G401.6 (cell line): ENCODE data around the gene HDHD5.
"Not testable (repeated sequence)": the region's sequence is repeated elsewhere in the genome, so short reads cannot be mapped to it uniquely, and the experiment has no call there.

Experiments
- FAIRE-seq: peaks from 2 replicates; lab custom pipeline; 2012; peaks lifted over from hg19 to GRCh38; lab: Jason Lieb, UNC

The HDHD5 gene

GRCh38 chr22:17155941-17156340 is 3.1 kb downstream of the HDHD5 start:
- FAIRE-seq: no peak

GRCh38 chr22:17152971-17153370 is 6.1 kb downstream of the HDHD5 start:
- FAIRE-seq: no peak

- no peak for FAIRE-seq
Measured at GRCh38 chr22:17152340-17152739, 6.7 kb downstream of the HDHD5 start.

- FAIRE-seq: no peak
Measured at GRCh38 chr22:17149076-17149815, 9.8 kb downstream of the HDHD5 start.

- not testable (repeated sequence) for FAIRE-seq
Measured at GRCh38 chr22:17147458-17147857, 11.6 kb downstream of the HDHD5 start.

- no peak for FAIRE-seq
Measured at GRCh38 chr22:17145021-17145680, 13.9 kb downstream of the HDHD5 start.

GRCh38 chr22:17143826-17144225 is 15.3 kb downstream of the HDHD5 start:
- no peak for FAIRE-seq

GRCh38 chr22:17143101-17143500 is 16.0 kb downstream of the HDHD5 start:
- no peak for FAIRE-seq

- no peak for FAIRE-seq
Measured at GRCh38 chr22:17140826-17141766, 18.0 kb downstream of the HDHD5 start.

GRCh38 chr22:17140022-17140421 is 19.1 kb downstream of the HDHD5 start:
- FAIRE-seq: no peak

GRCh38 chr22:17138513-17138912 is 20.6 kb downstream of the HDHD5 start:
- no peak for FAIRE-seq

GRCh38 chr22:17137861-17138425 is 21.1 kb downstream of the HDHD5 start:
- FAIRE-seq: no peak

GRCh38 chr22:17137170-17137569 is 21.9 kb downstream of the HDHD5 start:
- FAIRE-seq: no peak

GRCh38 chr22:17135153-17135760 is 23.8 kb downstream of the HDHD5 start:
- FAIRE-seq: no peak

GRCh38 chr22:17133137-17133536 is 25.9 kb downstream of the HDHD5 start:
- no peak for FAIRE-seq

- FAIRE-seq: no peak
Measured at GRCh38 chr22:17132112-17132511, 27.0 kb downstream of the HDHD5 start.

GRCh38 chr22:17131686-17132085 is 27.4 kb downstream of the HDHD5 start:
- no peak for FAIRE-seq

- FAIRE-seq: no peak
Measured at GRCh38 chr22:17130199-17130598, 28.9 kb downstream of the HDHD5 start.

- no peak for FAIRE-seq
Measured at GRCh38 chr22:17121233-17122195, 37.6 kb downstream of the HDHD5 start, which contains the start of gene TMEM121B. TSS of gene TMEM121B (minus strand) at chr22:17121360. CDS start at chr22:17121127, 233 bp downstream.

- FAIRE-seq: no peak
Measured at GRCh38 chr22:17120711-17121232, 38.3 kb downstream of the HDHD5 start.
